Measurements from ENCODE around the gene WEE2. TPM values are rescaled to one million over a fixed set of nuclear protein-coding genes. Genes with fewer than 3 reads are reported as not detected.

Gene WEE2
- total and polyA plus RNA-seq, 7 experiments from 2014 or later, result 0.11 to 0.15 TPM; not detected in 5

- DNase-seq (peak in 4 of 9 donors; percentile 5 to 17 (median 9)), ATAC-seq (no peak)
- no peaks in the 10 kb centered on the region for H3K9me3 Mint-ChIP-seq
- H3K4me3 ChIP-seq (ENCODE audit: low read length), result peak overlapping the region; percentile 77
- peaks cover 44 to 63% (median 54%) of the 10 kb centered on the region in 7 donors for H3K4me1 Mint-ChIP-seq
- H3K9me3 ChIP-seq (ENCODE audit: control insufficient read depth in 2 of 3, low read length in 3 of 3), result no peaks in the 10 kb centered on the region
- intact Hi-C loops (cut with micrococcal nuclease), result loop anchor here (1.0 to 5.0 kb wide), 6 partner anchors 20 to 779 kb away; partner anchors contain the start of genes SSBP1 (in 2 of the 2), AGK (in 1 of the 2) and BRAF (in 1 of the 2)
- no peaks in the 10 kb centered on the region for H3K27me3 ChIP-seq (ENCODE audit: control insufficient read depth in 2 of 2, insufficient read depth in 2 of 2, low read length in 2 of 2)
- POLR2A ChIA-PET, result interaction anchor here (0.6 to 4.0 kb wide), 6 partner anchors 9 to 1490 kb away, joined by 3 to 59 read pairs (median 3); partner anchors contain the start of genes AGK and SSBP1
- peak overlapping the region; percentile 80 to 95 (median 87) for H3K4me3 Mint-ChIP-seq
- H3K27ac ChIP-seq (ENCODE audit: low read depth, low read length), result peak overlapping the region; percentile 90
- peaks cover 0 to 10% (median 0%) of the 10 kb centered on the region in 5 donors for H3K36me3 Mint-ChIP-seq
- H3K36me3 ChIP-seq (ENCODE audit: control insufficient read depth in 2 of 3, insufficient read depth in 3 of 3, low read length in 3 of 3), result no peaks in the 10 kb centered on the region
- H3K27me3 Mint-ChIP-seq, result peaks cover 0 to 16% (median 0%) of the 10 kb centered on the region in 5 donors
- H3K4me1 ChIP-seq (ENCODE audit: control insufficient read depth in 2 of 2, insufficient read depth in 2 of 2, low read length in 2 of 2), result peaks cover 7 to 19% of the 10 kb centered on the region in 2 donors
- H3K27ac Mint-ChIP-seq, result peak overlapping the region; percentile 77 to 98 (median 88)
- CTCF ChIA-PET, result interaction anchor here (1.2 to 2.7 kb wide), 3 partner anchors 9 to 37 kb away, joined by 3 to 19 read pairs (median 3); partner anchors contain the start of gene SSBP1
Observed at GRCh38 chr7:141700848-141701371, 7.2 kb upstream of the WEE2 start.

- H3K27ac ChIP-seq (ENCODE audit: low read depth, low read length), result peak overlapping the region; percentile 90
- ATAC-seq (peak; percentile 90), DNase-seq (peak; percentile 50 to 81 (median 76))
- H3K4me3 ChIP-seq (ENCODE audit: low read length), result peak overlapping the region; percentile 51
- peaks cover 0 to 16% (median 0%) of the 10 kb centered on the region in 5 donors for H3K27me3 Mint-ChIP-seq
- no peaks in the 10 kb centered on the region for H3K9me3 Mint-ChIP-seq
- peaks cover 0 to 10% (median 0%) of the 10 kb centered on the region in 5 donors for H3K36me3 Mint-ChIP-seq
- H3K4me3 Mint-ChIP-seq, result peak overlapping the region; percentile 80 to 95 (median 88)
- peak overlapping the region; percentile 77 to 96 (median 88) for H3K27ac Mint-ChIP-seq
- H3K4me1 ChIP-seq (ENCODE audit: control insufficient read depth in 2 of 2, insufficient read depth in 2 of 2, low read length in 2 of 2), result peaks cover 7 to 19% of the 10 kb centered on the region in 2 donors
- peaks cover 39 to 56% (median 49%) of the 10 kb centered on the region in 7 donors for H3K4me1 Mint-ChIP-seq
- no peaks in the 10 kb centered on the region for H3K9me3 ChIP-seq (ENCODE audit: control insufficient read depth in 2 of 3, low read length in 3 of 3)
- ChIA-PET CTCF (interaction anchor here (1.2 to 2.7 kb wide), 3 partner anchors 8 to 47 kb away, joined by 3 to 19 read pairs (median 5); partner anchors contain the start of gene SSBP1), POLR2A (interaction anchor here (0.6 to 4.0 kb wide), 6 partner anchors 9 to 1490 kb away, joined by 3 to 59 read pairs (median 3); partner anchors contain the start of genes AGK and SSBP1)
- intact Hi-C loops (cut with micrococcal nuclease), result loop anchor here (1.0 to 5.0 kb wide), 8 partner anchors 8 to 1222 kb away; partner anchors contain the start of genes SSBP1 (in 2 of the 2), AGK (in 1 of the 2), BRAF (in 1 of the 2) and MKRN1 (in 1 of the 2)
- H3K36me3 ChIP-seq (ENCODE audit: control insufficient read depth in 2 of 3, insufficient read depth in 3 of 3, low read length in 3 of 3), result no peaks in the 10 kb centered on the region
- H3K27me3 ChIP-seq (ENCODE audit: control insufficient read depth in 2 of 2, insufficient read depth in 2 of 2, low read length in 2 of 2), result no peaks in the 10 kb centered on the region
Observed at GRCh38 chr7:141701489-141702046, 6.6 kb upstream of the WEE2 start.

GRCh38 chr7:141702047-141702567 lies 6.0 kb upstream of the WEE2 start, which contains the start of gene DENND11:
DENND11 (minus strand) TSS chr7:141702166; CDS start chr7:141702153, 13 bp downstream.
- H3K27ac ChIP-seq (ENCODE audit: low read depth, low read length), result peak within 1 kb of the TSS; percentile 90
- H3K27me3 Mint-ChIP-seq, result peaks cover 0 to 16% (median 0%) of the 10 kb centered on the region in 5 donors
- peak within 1 kb of the TSS; percentile 77 for H3K4me3 ChIP-seq (ENCODE audit: low read length)
- H3K27ac Mint-ChIP-seq, result peak within 1 kb of the TSS; percentile 77 to 98 (median 91)
- no peaks in the 10 kb centered on the region for H3K27me3 ChIP-seq (ENCODE audit: control insufficient read depth in 2 of 2, insufficient read depth in 2 of 2, low read length in 2 of 2)
- no peaks in the 10 kb centered on the region for H3K9me3 ChIP-seq (ENCODE audit: control insufficient read depth in 2 of 3, low read length in 3 of 3)
- ChIA-PET POLR2A (interaction anchor here (0.6 to 4.0 kb wide), 2 partner anchors 32 to 36 kb away, joined by 3 to 59 read pairs; partner anchors contain the start of gene SSBP1), CTCF (interaction anchor here (1.6 to 2.7 kb wide), 2 partner anchors 36 to 47 kb away, joined by 5 to 19 read pairs; partner anchors contain the start of gene SSBP1)
- no peaks in the 10 kb centered on the region for H3K36me3 ChIP-seq (ENCODE audit: control insufficient read depth in 2 of 3, insufficient read depth in 3 of 3, low read length in 3 of 3)
- H3K4me3 Mint-ChIP-seq, result peak within 1 kb of the TSS; percentile 80 to 95 (median 88)
- H3K9me3 Mint-ChIP-seq, result no peaks in the 10 kb centered on the region
- peaks cover 0 to 10% (median 0%) of the 10 kb centered on the region in 5 donors for H3K36me3 Mint-ChIP-seq
- DNase-seq, result peak; percentile 24 to 71 (median 52)
- peaks cover 7 to 19% of the 10 kb centered on the region in 2 donors for H3K4me1 ChIP-seq (ENCODE audit: control insufficient read depth in 2 of 2, insufficient read depth in 2 of 2, low read length in 2 of 2)
- intact Hi-C loops (cut with micrococcal nuclease), result loop anchor here in 1 of 2 donors (1.0 to 5.0 kb wide), 3 partner anchors 9 to 1223 kb away; partner anchors contain the start of genes BRAF and MKRN1
- ATAC-seq, result peak; percentile 84
- peaks cover 39 to 51% (median 45%) of the 10 kb centered on the region in 7 donors for H3K4me1 Mint-ChIP-seq

DNA sequence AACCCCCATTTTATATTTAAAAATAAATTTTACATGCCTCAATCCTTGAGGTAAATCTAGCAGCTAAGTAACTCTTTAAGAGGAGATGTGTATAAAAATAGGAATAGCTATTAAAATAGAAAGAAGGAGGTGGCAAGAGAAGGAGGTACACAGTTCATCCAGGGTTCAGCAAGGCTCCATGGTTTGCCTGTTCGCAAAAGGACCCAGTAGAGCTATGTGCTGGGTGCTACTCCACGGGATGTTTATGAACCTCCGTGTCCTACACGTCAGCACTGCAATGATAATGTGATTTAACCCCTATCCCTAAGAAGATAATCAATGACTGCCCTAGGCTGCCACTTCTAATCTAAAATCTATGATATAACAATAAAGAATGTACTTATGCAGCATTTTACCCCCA lies 5.3 kb upstream of the WEE2 start:
- Histone ChIP-seq H3K4me1 (ENCODE audit: control insufficient read depth in 2 of 2, insufficient read depth in 2 of 2, low read length in 2 of 2) (peaks cover 7 to 17% of the 10 kb centered on the region in 2 donors), H3K27me3 (ENCODE audit: control insufficient read depth in 2 of 2, insufficient read depth in 2 of 2, low read length in 2 of 2) (no peaks in the 10 kb centered on the region), H3K9me3 (ENCODE audit: control insufficient read depth in 2 of 3, low read length in 3 of 3) (no peaks in the 10 kb centered on the region), H3K36me3 (ENCODE audit: control insufficient read depth in 2 of 3, insufficient read depth in 3 of 3, low read length in 3 of 3) (no peaks in the 10 kb centered on the region), H3K4me3 (ENCODE audit: low read length) (no peak overlapping the region), H3K27ac (ENCODE audit: low read depth, low read length) (no peak overlapping the region)
- Mint-ChIP-seq H3K36me3 (peaks cover 0 to 10% (median 0%) of the 10 kb centered on the region in 5 donors), H3K9me3 (no peaks in the 10 kb centered on the region), H3K4me3 (peak overlapping the region in 8 of 10 donors; percentile 26 to 89 (median 78)), H3K4me1 (peaks cover 33 to 43% (median 37%) of the 10 kb centered on the region in 7 donors), H3K27me3 (peaks cover 0 to 18% (median 0%) of the 10 kb centered on the region in 5 donors), H3K27ac (peak overlapping the region in 6 of 9 donors; percentile 28 to 91 (median 75))
- POLR2A ChIA-PET, result interaction anchor here (4.0 kb wide), 1 partner anchor 35 kb away, joined by 59 read pairs; the partner anchor contains the start of gene SSBP1
- no peak for ATAC-seq
- CTCF ChIA-PET, result interaction anchor here (0.7 to 2.7 kb wide), 3 partner anchors 35 to 700 kb away, joined by 3 to 19 read pairs (median 5); partner anchors contain the start of gene SSBP1
- intact Hi-C loops (cut with micrococcal nuclease), result loop anchor here in 1 of 2 donors (1.0 to 5.0 kb wide), 3 partner anchors 10 to 1224 kb away; partner anchors contain the start of genes BRAF and MKRN1
- DNase-seq, result no peak

DNA sequence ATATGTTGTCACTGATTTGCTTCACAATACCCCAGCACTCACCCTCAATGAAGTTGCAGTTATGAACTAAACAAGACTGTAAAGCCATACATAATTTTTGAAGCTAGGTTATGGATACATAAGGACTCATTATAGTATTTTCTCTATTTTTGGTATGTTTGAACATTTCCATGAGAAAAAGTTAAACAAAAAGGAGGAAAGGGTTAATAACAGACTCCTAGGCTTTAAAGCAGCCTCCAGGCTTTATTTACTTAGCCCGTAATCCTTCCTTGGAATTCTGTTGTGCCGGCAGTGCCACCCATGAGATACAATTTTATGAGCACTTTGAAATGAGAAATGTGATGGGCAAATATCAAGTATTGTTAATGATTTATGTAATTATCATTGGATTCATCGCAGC lies 4.0 kb upstream of the WEE2 start:
- H3K27ac ChIP-seq (ENCODE audit: low read depth, low read length), result no peak overlapping the region
- Mint-ChIP-seq H3K27me3 (peaks cover 0 to 18% (median 0%) of the 10 kb centered on the region in 5 donors), H3K4me1 (peaks cover 21 to 31% (median 26%) of the 10 kb centered on the region in 7 donors), H3K4me3 (no peak overlapping the region), H3K36me3 (peaks cover 0 to 10% (median 3%) of the 10 kb centered on the region in 5 donors), H3K27ac (no peak overlapping the region), H3K9me3 (no peaks in the 10 kb centered on the region)
- no peaks in the 10 kb centered on the region for H3K9me3 ChIP-seq (ENCODE audit: control insufficient read depth in 2 of 3, low read length in 3 of 3)
- H3K27me3 ChIP-seq (ENCODE audit: control insufficient read depth in 2 of 2, insufficient read depth in 2 of 2, low read length in 2 of 2), result no peaks in the 10 kb centered on the region
- peaks cover 7 to 15% of the 10 kb centered on the region in 2 donors for H3K4me1 ChIP-seq (ENCODE audit: control insufficient read depth in 2 of 2, insufficient read depth in 2 of 2, low read length in 2 of 2)
- H3K36me3 ChIP-seq (ENCODE audit: control insufficient read depth in 2 of 3, insufficient read depth in 3 of 3, low read length in 3 of 3), result no peaks in the 10 kb centered on the region
- intact Hi-C loops (cut with micrococcal nuclease), result loop anchor here in 1 of 2 donors (5.0 kb wide), 1 partner anchor 782 kb away; the partner anchor contains the start of gene BRAF
- no peak overlapping the region for H3K4me3 ChIP-seq (ENCODE audit: low read length)
- ChIA-PET CTCF (no interaction called here), POLR2A (interaction anchor here (1.1 to 4.0 kb wide), 2 partner anchors 11 to 34 kb away, joined by 4 to 59 read pairs; partner anchors contain the start of gene SSBP1)
- ATAC-seq, result no peak
- DNase-seq, result no peak
